ENCODE results near the gene IGF1R.

- no peak for TF ChIP-seq CTCF (IDR thresholded peaks at IDR 0.05; ENCODE audit: low read depth, low read length)
- no peak for TF ChIP-seq EZH2phosphoT487 (IDR thresholded peaks at IDR 0.05; ENCODE audit: low read depth)
Observed at GRCh38 chr15:98660055-98660454, 11.7 kb downstream of the IGF1R start.
